Thymus (tissue), 11 donors: ENCODE measurements around the gene CAMKV. TPM values are rescaled to one million over a fixed set of nuclear protein-coding genes. Genes with fewer than 3 reads are reported as not detected.

Experiments
- DNase-seq, 9 donors: peaks; one replicate each; pipeline ENCODE4 v3.0.0-alpha.2; 2013; ENCODE audit warnings: low spot score in 9 of 9, low read depth in 6 of 9, missing footprints in 1 of 9
- H3K27ac ChIP-seq, 2 donors: one replicate each; pipeline ENCODE4 v1.5.1; 2013; ENCODE audit warnings: control low read depth in 1 of 2, low read depth in 1 of 2, low read length in 1 of 2, mild to moderate bottlenecking in 1 of 2, moderate library complexity in 1 of 2
- H3K27me3 ChIP-seq, 2 donors: one replicate each; pipeline ENCODE4 v1.5.1; 2013; ENCODE audit warnings: low read length in 1 of 2; ENCODE audit not compliant: control insufficient read depth in 2 of 2, insufficient read depth in 1 of 2
- H3K36me3 ChIP-seq, 2 donors: one replicate each; pipeline ENCODE4 v1.5.1; 2013; ENCODE audit warnings: low read length in 1 of 2, mild to moderate bottlenecking in 1 of 2, moderate library complexity in 1 of 2; ENCODE audit not compliant: control insufficient read depth in 2 of 2, insufficient read depth in 2 of 2
- H3K4me1 ChIP-seq, 2 donors: one replicate each; pipeline ENCODE4 v1.5.1; 2013; ENCODE audit warnings: low read length in 2 of 2; ENCODE audit not compliant: control insufficient read depth in 2 of 2, insufficient read depth in 2 of 2
- H3K4me3 ChIP-seq, 2 donors: one replicate each; pipeline ENCODE4 v1.5.1; 2013; ENCODE audit warnings: low read length in 2 of 2, control low read depth in 1 of 2, mild to moderate bottlenecking in 1 of 2
- H3K9me3 ChIP-seq, 2 donors: one replicate each; pipeline ENCODE4 v1.5.1; 2013; ENCODE audit warnings: low read length in 1 of 2, mild to moderate bottlenecking in 1 of 2; ENCODE audit not compliant: control insufficient read depth in 2 of 2, insufficient read depth in 1 of 2
- WGBS: extraction: QIAGEN DNeasy Blood & Tissue Kit; methylation state at CpG from one replicate; pipeline ENCODE4 v1.1.7; 2013; 5-methylcytosine and 5-hydroxymethylcytosine counted together
- polyA plus RNA-seq: library from polyadenylated mRNA; stranded (reverse); fragments of 200-250 nt; gene quantifications from one replicate; pipeline ENCODE4 v1.2.3, GENCODE V29; 2013
- total RNA-seq: library from RNA; stranded (reverse); fragments of 120-200 nt; gene quantifications from one replicate; pipeline ENCODE4 v1.2.4, GENCODE V29; 2013
- donor health status: healthy.

The CAMKV gene
- total and polyA plus RNA-seq, 2 donors = 0.14 to 0.23 TPM

- 82% methylated on average over 5 of the region's 5 CpGs for WGBS
- peak in 2 of 9 donors; percentile 14 to 22 for DNase-seq
- Histone ChIP-seq H3K9me3 (no peaks in the 10 kb centered on the region), H3K4me1 (peaks cover 10 to 43% of the 10 kb centered on the region in 2 donors), H3K36me3 (no peaks in the 10 kb centered on the region), H3K4me3 (no peak overlapping the region), H3K27ac (no peak overlapping the region), H3K27me3 (no peaks in the 10 kb centered on the region)
These were observed 30.1 kb upstream of the CAMKV start for GRCh38 chr3:49899815-49900214.

GRCh38 chr3:49898991-49899390 is 29.3 kb upstream of the CAMKV start:
- H3K36me3 ChIP-seq = no peaks in the 10 kb centered on the region
- 96% methylated on average over 6 of the region's 6 CpGs for WGBS
- H3K27ac ChIP-seq = no peak overlapping the region
- H3K9me3 ChIP-seq = no peaks in the 10 kb centered on the region
- no peak for DNase-seq
- H3K4me3 ChIP-seq = no peak overlapping the region
- H3K27me3 ChIP-seq = no peaks in the 10 kb centered on the region
- peaks cover 4 to 35% of the 10 kb centered on the region in 2 donors for H3K4me1 ChIP-seq

- 96% methylated on average over 5 of the region's 5 CpGs for WGBS
- H3K4me1 ChIP-seq = peaks cover 1 to 13% of the 10 kb centered on the region in 2 donors
- no peak overlapping the region for H3K4me3 ChIP-seq
- H3K9me3 ChIP-seq = no peaks in the 10 kb centered on the region
- no peak for DNase-seq
- no peaks in the 10 kb centered on the region for H3K27me3 ChIP-seq
- no peak overlapping the region for H3K27ac ChIP-seq
- no peaks in the 10 kb centered on the region for H3K36me3 ChIP-seq
These were observed 26.6 kb upstream of the CAMKV start for GRCh38 chr3:49896345-49896744.

- Histone ChIP-seq H3K4me3 (no peak overlapping the region), H3K4me1 (peaks cover 0 to 7% of the 10 kb centered on the region in 2 donors), H3K27me3 (no peaks in the 10 kb centered on the region), H3K36me3 (no peaks in the 10 kb centered on the region), H3K27ac (no peak overlapping the region), H3K9me3 (no peaks in the 10 kb centered on the region)
- WGBS = 96% methylated on average over 9 of the region's 9 CpGs
- no peak for DNase-seq
These were observed 26.1 kb upstream of the CAMKV start for GRCh38 chr3:49895791-49896190.

GRCh38 chr3:49889296-49889695 is 19.6 kb upstream of the CAMKV start:
- Histone ChIP-seq H3K4me3 (no peak overlapping the region), H3K36me3 (no peaks in the 10 kb centered on the region), H3K9me3 (no peaks in the 10 kb centered on the region), H3K4me1 (no peaks in the 10 kb centered on the region), H3K27me3 (no peaks in the 10 kb centered on the region), H3K27ac (no peak overlapping the region)
- DNase-seq = no peak
- 91% methylated on average over 10 of the region's 10 CpGs for WGBS

GRCh38 chr3:49886922-49887265 is 17.2 kb upstream of the CAMKV start:
- Histone ChIP-seq H3K27me3 (peaks cover 0 to 2% of the 10 kb centered on the region in 2 donors), H3K9me3 (no peaks in the 10 kb centered on the region), H3K4me3 (no peak overlapping the region), H3K36me3 (no peaks in the 10 kb centered on the region), H3K4me1 (no peaks in the 10 kb centered on the region), H3K27ac (no peak overlapping the region)
- no peak for DNase-seq

GRCh38 chr3:49883998-49884397 is 14.3 kb upstream of the CAMKV start:
- WGBS = 85% methylated on average over 4 of the region's 4 CpGs

GRCh38 chr3:49882166-49882565 is 12.5 kb upstream of the CAMKV start:
- WGBS = 71% methylated on average over 6 of the region's 6 CpGs
- Histone ChIP-seq H3K27me3 (peaks cover 0 to 2% of the 10 kb centered on the region in 2 donors), H3K4me3 (no peak overlapping the region), H3K4me1 (peaks cover 0 to 4% of the 10 kb centered on the region in 2 donors), H3K36me3 (no peaks in the 10 kb centered on the region), H3K9me3 (no peaks in the 10 kb centered on the region), H3K27ac (no peak overlapping the region)
- DNase-seq = no peak

More at GRCh38 chr3:49883998-49884397, 14.3 kb upstream of the CAMKV start:
- DNase-seq = no peak
- H3K4me1 ChIP-seq = peaks cover 0 to 4% of the 10 kb centered on the region in 2 donors
- peaks cover 0 to 2% of the 10 kb centered on the region in 2 donors for H3K27me3 ChIP-seq
- H3K27ac ChIP-seq = no peak overlapping the region
- no peak overlapping the region for H3K4me3 ChIP-seq
- H3K36me3 ChIP-seq = no peaks in the 10 kb centered on the region
- no peaks in the 10 kb centered on the region for H3K9me3 ChIP-seq

GRCh38 chr3:49880581-49881315 is 11.0 kb upstream of the CAMKV start:
- DNase-seq = no peak
- WGBS = 66% methylated on average over 6 of the region's 6 CpGs

More at GRCh38 chr3:49880581-49881315, 11.0 kb upstream of the CAMKV start:
- H3K36me3 ChIP-seq = no peaks in the 10 kb centered on the region
- no peak overlapping the region for H3K27ac ChIP-seq
- no peaks in the 10 kb centered on the region for H3K9me3 ChIP-seq
- peaks cover 0 to 2% of the 10 kb centered on the region in 2 donors for H3K27me3 ChIP-seq
- H3K4me1 ChIP-seq = peaks cover 0 to 4% of the 10 kb centered on the region in 2 donors
- H3K4me3 ChIP-seq = no peak overlapping the region
